Lower leg skin (tissue), 3 donors: Measurements from ENCODE around the gene COLGALT1.

Experiments used
- POLR2A ChIP-seq, 2 donors: fragments of 450-650 bp; IDR thresholded peaks; one replicate each; pipeline ENCODE4 v1.6.1; 2016 to 2017; ENCODE audit warnings: antibody characterized with exemption in 2 of 2, mild to moderate bottlenecking in 1 of 2, moderate library complexity in 1 of 2
- TF ChIP-seq, protein P1 (sequence below), 3 donors: fragments of 450-650 bp; IDR thresholded peaks; one replicate each; pipeline ENCODE4 v1.5.1; 2016; ENCODE audit warnings: antibody characterized with exemption in 3 of 3, mild to moderate bottlenecking in 3 of 3, moderate library complexity in 2 of 3

DNA sequence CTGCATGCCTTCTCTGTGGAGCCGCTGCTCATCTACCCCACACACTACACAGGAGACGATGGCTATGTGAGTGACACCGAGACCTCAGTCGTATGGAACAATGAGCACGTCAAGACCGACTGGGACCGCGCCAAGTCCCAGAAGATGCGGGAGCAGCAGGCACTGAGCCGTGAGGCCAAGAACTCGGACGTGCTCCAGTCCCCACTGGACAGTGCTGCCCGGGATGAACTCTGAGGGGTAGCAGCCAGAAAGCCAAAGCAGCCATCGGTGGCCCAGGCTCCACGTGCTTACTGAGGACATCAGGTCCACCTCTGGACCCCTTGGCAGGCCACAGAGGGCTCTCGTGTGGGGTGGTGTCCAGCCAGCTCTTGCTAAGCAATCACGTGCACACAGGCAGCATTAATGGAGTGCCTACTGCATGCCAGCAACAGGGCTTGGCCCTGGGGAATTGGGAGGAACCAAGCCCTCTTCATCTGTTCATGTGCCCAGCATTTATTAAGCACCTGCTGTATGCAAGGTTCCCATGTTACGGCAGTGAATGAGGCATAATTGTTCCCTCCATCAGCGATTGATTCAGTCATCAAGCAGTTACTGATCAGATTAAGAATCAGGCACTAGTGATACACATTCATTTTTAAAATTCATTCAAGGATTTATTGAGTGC, 25.9 kb downstream of the COLGALT1 start:
- TF ChIP-seq, protein P1, sequence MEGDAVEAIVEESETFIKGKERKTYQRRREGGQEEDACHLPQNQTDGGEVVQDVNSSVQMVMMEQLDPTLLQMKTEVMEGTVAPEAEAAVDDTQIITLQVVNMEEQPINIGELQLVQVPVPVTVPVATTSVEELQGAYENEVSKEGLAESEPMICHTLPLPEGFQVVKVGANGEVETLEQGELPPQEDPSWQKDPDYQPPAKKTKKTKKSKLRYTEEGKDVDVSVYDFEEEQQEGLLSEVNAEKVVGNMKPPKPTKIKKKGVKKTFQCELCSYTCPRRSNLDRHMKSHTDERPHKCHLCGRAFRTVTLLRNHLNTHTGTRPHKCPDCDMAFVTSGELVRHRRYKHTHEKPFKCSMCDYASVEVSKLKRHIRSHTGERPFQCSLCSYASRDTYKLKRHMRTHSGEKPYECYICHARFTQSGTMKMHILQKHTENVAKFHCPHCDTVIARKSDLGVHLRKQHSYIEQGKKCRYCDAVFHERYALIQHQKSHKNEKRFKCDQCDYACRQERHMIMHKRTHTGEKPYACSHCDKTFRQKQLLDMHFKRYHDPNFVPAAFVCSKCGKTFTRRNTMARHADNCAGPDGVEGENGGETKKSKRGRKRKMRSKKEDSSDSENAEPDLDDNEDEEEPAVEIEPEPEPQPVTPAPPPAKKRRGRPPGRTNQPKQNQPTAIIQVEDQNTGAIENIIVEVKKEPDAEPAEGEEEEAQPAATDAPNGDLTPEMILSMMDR (IDR thresholded peaks at IDR 0.05) = no peak
- no peak for TF ChIP-seq POLR2A (IDR thresholded peaks at IDR 0.05)
